ENCODE results near the gene PPARD.

GRCh38 chr6:35425284-35425683, 82.9 kb downstream of the PPARD start:
- TF ChIP-seq POLR2AphosphoS5 (IDR thresholded peaks at IDR 0.05; ENCODE audit: borderline replicate concordance, low read depth, low read length) = no peak
- TF ChIP-seq EZH2 (IDR thresholded peaks at IDR 0.05) = no peak
- TF ChIP-seq FOXP2 (optimal IDR thresholded peaks at IDR 0.05; ENCODE audit: control extremely low read depth, extremely low read length, insufficient read depth) = no peak
